Naive thymus-derived CD8-positive, alpha-beta T cell (primary cell): ENCODE results near the gene ZNF334. TPM values are rescaled to one million over a fixed set of nuclear protein-coding genes. Genes with fewer than 3 reads are reported as not detected.

Experiments
- ATAC-seq, 2 donors: fragments of 150-1000 bp; cut with Tn5 transposase in 1 of 2; sonication (Bioruptor Pico), chemical (Tn5 transposase) in 1 of 2; 1 replicate in 1 of 2; 2 replicates in 1 of 2; pipeline ENCODE4 v1.10.0; 2021; ENCODE audit warnings: mild to moderate bottlenecking in 2 of 2, moderate library complexity in 2 of 2
- POLR2A ChIA-PET: fragments of 350-600 bp; sonication (Branson Sonifier 250); formaldehyde crosslinking; loops from one replicate; lab custom pipeline; 2021; ENCODE audit warnings: antibody characterized with exemption; lab: Charles Lee
- DNase-seq, 10 donors: peaks; one replicate each; pipeline versions ENCODE4 v3.0.0 to v3.0.0-alpha.2; 2020 to 2022
- H3K27ac Mint-ChIP-seq, 10 donors: one replicate each; pipeline ENCODE4 v1.8.0; 2020 to 2022; ENCODE audit warnings: mild to moderate bottlenecking in 10 of 10, mixed read lengths in 10 of 10, moderate library complexity in 4 of 10, inconsistent platforms in 1 of 10
- H3K27me3 Mint-ChIP-seq, 5 donors: one replicate each; pipeline ENCODE4 v1.8.0; 2021 to 2022; ENCODE audit warnings: mixed read lengths in 5 of 5
- H3K36me3 Mint-ChIP-seq, 3 donors: one replicate each; pipeline ENCODE4 v1.8.0; 2020 to 2022; ENCODE audit warnings: mixed read lengths in 3 of 3, mild to moderate bottlenecking in 2 of 3, inconsistent platforms in 1 of 3
- H3K4me1 Mint-ChIP-seq, 4 donors: one replicate each; pipeline ENCODE4 v1.8.0; 2021 to 2022; ENCODE audit warnings: mixed read lengths in 4 of 4
- H3K4me3 Mint-ChIP-seq, 10 donors: one replicate each; pipeline ENCODE4 v1.8.0; 2020 to 2022; ENCODE audit warnings: mild to moderate bottlenecking in 10 of 10, mixed read lengths in 10 of 10, moderate library complexity in 6 of 10, inconsistent platforms in 1 of 10
- H3K9me3 Mint-ChIP-seq, 9 donors: one replicate each; pipeline ENCODE4 v1.8.0; 2020 to 2022; ENCODE audit warnings: mixed read lengths in 9 of 9, mild to moderate bottlenecking in 3 of 9, inconsistent platforms in 1 of 9, moderate library complexity in 1 of 9
- polyA plus RNA-seq, 3 donors: library from polyadenylated mRNA; unstranded; fragments of 300-500 nt; fragmentation: Illumina TruSeq; gene quantifications; one replicate each; pipeline ENCODE4 v1.2.3, GENCODE V29; 2021
- total RNA-seq, 8 experiments: library from RNA in 2 of 8; stranded (reverse) in 2 of 8; gene quantifications; one replicate each; pipeline ENCODE4 v1.2.3 and lab custom pipeline; 2021 to 2026

Gene ZNF334
- total and polyA plus RNA-seq, 5 experiments from 2014 or later: 0.26 to 0.91 (median 0.81) TPM; not detected in 2

DNA sequence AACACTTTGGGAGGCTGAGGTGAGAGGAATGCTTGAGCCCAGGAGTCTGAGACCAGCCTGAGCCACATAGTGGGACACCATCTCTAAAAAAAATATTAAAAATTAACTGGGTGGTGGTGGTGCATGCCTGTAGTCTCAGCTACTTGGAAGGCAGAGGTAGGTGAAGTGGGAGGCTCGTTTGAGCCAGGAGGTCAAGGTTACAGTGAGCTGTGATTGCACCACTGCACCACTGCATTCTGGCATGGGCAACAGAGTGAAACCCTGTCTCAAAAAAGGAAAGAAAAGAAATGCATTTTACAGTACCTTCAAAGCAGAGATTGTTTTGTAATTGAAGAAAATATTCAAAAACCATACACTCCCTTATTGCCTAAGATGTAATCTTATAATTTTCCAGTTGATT lies 30.6 kb upstream of the ZNF334 start:
- Mint-ChIP-seq H3K36me3 (no peaks in the 10 kb centered on the region), H3K27ac (no peak overlapping the region), H3K4me3 (no peak overlapping the region), H3K4me1 (peaks cover 0 to 11% (median 2%) of the 10 kb centered on the region in 4 donors), H3K27me3 (peaks cover 4 to 19% (median 8%) of the 10 kb centered on the region in 5 donors), H3K9me3 (no peaks in the 10 kb centered on the region)
- POLR2A ChIA-PET: no interaction called here
- no peak for ATAC-seq
- no peak for DNase-seq

DNA sequence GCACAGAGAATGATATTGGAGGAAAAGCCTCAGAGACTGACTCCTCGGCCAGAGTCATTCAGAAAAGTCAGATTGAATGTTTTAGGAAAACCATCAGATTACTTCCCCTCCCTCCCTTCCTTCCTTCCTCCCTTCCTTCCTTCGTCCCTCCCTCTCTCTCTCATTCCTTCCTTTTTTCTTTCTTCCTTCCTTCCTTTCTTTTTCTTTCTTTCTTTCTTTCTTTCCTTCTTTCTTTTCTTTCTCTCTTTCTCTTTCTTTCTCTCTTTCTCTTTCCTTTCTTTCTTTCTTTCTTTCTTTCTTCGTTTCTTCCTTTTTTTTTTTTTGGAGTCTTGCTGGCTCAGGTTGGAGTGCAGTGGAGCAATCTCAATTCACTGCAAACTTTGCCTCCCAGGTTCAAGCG lies 29.7 kb upstream of the ZNF334 start:
- H3K27ac Mint-ChIP-seq: no peak overlapping the region
- no peaks in the 10 kb centered on the region for H3K36me3 Mint-ChIP-seq
- ATAC-seq (no peak), DNase-seq (no peak)
- POLR2A ChIA-PET: no interaction called here
- H3K9me3 Mint-ChIP-seq: no peaks in the 10 kb centered on the region
- H3K27me3 Mint-ChIP-seq: peaks cover 7 to 21% (median 9%) of the 10 kb centered on the region in 5 donors
- no peak overlapping the region for H3K4me3 Mint-ChIP-seq
- peaks cover 0 to 11% (median 2%) of the 10 kb centered on the region in 4 donors for H3K4me1 Mint-ChIP-seq

DNA sequence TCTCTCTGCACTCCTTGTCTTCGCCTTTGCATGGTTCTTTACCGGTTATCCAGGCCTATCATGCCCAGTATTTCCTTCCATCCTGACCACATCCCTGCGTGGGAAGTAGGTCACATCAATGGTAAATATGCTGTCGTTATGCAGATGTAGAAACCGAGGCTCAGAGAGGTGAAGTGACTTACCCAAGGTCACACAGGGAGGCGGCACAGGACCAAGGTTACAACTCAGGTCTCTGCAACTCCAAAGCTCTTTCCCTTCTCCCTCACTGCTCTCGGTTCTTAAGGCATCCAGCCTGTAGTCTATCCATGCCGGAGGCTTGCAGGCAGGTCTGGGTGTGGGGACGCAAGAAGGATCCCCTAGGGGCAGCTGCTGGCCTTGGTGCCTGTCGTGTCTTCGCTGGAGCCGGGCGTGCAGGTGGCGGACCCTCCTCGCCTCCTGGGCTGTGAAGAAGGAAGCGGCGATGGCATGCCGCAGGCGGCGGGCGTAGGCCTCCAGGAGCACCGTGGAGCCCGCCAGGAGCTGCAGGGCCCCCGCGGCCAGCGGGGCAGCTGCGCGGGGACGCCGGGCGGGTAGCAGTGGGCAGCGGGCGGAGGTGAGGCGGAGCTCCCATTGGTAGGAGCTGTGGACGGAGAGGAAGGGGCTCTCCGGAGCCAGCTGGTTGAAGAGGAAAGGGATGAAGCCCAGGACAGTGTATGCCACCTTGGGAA lies 28.0 kb upstream of the ZNF334 start:
- no peak overlapping the region for H3K4me3 Mint-ChIP-seq

DNA sequence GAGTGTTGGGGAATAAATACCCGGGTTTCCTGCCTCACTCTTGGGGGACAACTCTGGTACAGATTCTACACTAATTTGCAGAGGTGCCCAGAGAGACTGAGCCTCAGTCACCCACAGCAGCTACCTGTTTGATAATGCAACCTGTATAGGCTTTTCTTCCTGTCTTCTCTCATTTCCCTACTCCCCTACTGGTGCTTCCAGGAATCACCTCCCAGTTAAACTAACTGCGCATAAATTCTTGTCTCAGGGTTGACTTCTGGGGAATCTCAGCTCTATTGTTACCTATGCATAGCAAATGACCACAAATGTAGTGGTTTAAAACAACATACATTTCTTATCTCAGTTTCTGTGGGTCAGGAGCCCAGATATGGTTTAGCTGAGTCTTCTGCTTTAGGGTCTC lies 25.8 kb upstream of the ZNF334 start:
- no peak for ATAC-seq
- peaks cover 13 to 26% (median 16%) of the 10 kb centered on the region in 5 donors for H3K27me3 Mint-ChIP-seq
- no peaks in the 10 kb centered on the region for H3K36me3 Mint-ChIP-seq
- no peak overlapping the region for H3K27ac Mint-ChIP-seq
- no peaks in the 10 kb centered on the region for H3K9me3 Mint-ChIP-seq
- DNase-seq: no peak
- POLR2A ChIA-PET: no interaction called here
- no peaks in the 10 kb centered on the region for H3K4me1 Mint-ChIP-seq
- H3K4me3 Mint-ChIP-seq: no peak overlapping the region

More for the DNA sequence above, 28.0 kb upstream of the ZNF334 start:
- Mint-ChIP-seq H3K9me3 (no peaks in the 10 kb centered on the region), H3K27me3 (peaks cover 10 to 26% (median 12%) of the 10 kb centered on the region in 5 donors), H3K4me1 (peaks cover 0 to 11% (median 2%) of the 10 kb centered on the region in 4 donors), H3K27ac (peak overlapping the region in 1 of 10 donors; percentile 44), H3K36me3 (no peaks in the 10 kb centered on the region)
- POLR2A ChIA-PET: no interaction called here
- no peak for DNase-seq
- ATAC-seq: no peak

DNA sequence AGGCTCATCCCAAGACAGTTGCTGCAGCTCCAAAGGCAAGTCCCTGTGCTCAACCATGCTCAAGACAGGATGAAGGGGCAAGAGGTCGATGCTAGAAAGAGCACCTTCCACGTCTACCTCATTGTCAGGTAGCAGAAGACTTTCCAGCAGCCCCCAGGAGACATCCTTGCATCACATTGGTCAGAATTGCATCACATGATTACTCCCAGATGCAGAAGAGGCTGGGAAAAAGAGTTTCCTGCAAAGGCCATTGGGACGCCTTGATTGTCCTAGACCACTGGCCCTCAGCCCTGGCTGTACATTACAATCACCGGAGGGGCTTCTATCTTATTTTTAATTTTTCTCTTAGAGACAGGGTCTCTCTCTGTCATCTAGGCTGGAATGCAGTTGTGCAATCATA lies 17.3 kb upstream of the ZNF334 start:
- DNase-seq (no peak), ATAC-seq (no peak)
- no peaks in the 10 kb centered on the region for H3K4me1 Mint-ChIP-seq
- no peak overlapping the region for H3K27ac Mint-ChIP-seq
- H3K27me3 Mint-ChIP-seq: peaks cover 11 to 39% (median 19%) of the 10 kb centered on the region in 5 donors
- no peak overlapping the region for H3K4me3 Mint-ChIP-seq
- H3K9me3 Mint-ChIP-seq: no peaks in the 10 kb centered on the region
- no peaks in the 10 kb centered on the region for H3K36me3 Mint-ChIP-seq
- POLR2A ChIA-PET: no interaction called here

DNA sequence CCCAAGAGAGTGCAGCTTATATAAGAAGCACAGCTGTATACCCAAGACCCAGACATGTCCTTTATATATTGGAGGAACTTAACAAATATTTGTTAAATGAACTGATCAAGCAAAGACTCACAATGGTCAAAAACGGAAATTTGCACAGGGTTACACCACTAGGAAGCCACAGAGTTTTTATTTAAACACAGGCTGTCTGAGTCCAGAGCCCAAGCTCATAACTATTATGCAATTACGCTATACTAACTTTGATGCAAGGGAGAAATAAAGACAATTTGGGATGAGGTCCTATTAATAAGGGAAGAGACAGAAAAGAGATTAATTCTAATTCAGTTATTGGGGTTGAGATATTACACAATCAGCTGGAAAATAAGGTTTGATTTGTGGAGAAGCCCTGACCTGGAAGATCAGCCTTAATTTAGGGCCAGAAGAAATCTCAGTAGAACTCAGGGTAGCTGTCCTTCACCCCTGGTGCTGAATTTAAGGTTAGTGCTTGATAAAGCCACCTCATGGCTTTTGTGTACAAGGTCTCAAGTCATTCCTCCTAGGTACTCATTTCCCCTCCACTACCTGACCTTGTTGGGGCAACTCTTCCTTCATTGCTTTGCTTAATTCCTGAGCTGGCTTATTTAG lies 10.5 kb upstream of the ZNF334 start:
- no peak for ATAC-seq
- H3K36me3 Mint-ChIP-seq: no peaks in the 10 kb centered on the region

DNA sequence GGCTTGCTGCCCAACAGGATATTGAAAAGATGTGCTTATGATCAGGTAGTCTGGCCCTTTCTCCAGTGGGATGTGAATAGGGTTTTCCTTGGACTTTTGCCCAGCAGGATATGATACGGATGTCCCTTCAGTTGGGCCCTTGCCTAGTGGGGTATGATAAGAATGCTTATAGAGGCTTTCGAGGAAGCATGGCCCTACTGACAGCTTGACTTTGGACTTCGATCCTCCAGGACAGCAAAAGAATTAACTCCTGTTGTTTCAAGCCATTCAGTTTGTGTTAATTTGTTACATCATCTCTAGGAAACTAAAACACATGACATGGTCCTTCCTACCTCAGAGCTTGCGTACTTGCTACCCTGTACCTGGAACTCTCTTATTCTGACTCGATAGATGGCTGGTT lies 9.7 kb upstream of the ZNF334 start:
- H3K27me3 Mint-ChIP-seq: peaks cover 17 to 35% (median 23%) of the 10 kb centered on the region in 5 donors
- H3K9me3 Mint-ChIP-seq: peaks cover 0 to 5% (median 0%) of the 10 kb centered on the region in 9 donors
- POLR2A ChIA-PET: no interaction called here
- ATAC-seq (no peak), DNase-seq (no peak)
- H3K36me3 Mint-ChIP-seq: no peaks in the 10 kb centered on the region
- no peak overlapping the region for H3K27ac Mint-ChIP-seq
- H3K4me3 Mint-ChIP-seq: no peak overlapping the region
- no peaks in the 10 kb centered on the region for H3K4me1 Mint-ChIP-seq

More for the DNA sequence above, 10.5 kb upstream of the ZNF334 start:
- no peak overlapping the region for H3K4me3 Mint-ChIP-seq
- DNase-seq: no peak
- H3K4me1 Mint-ChIP-seq: no peaks in the 10 kb centered on the region
- peaks cover 17 to 40% (median 23%) of the 10 kb centered on the region in 5 donors for H3K27me3 Mint-ChIP-seq
- POLR2A ChIA-PET: no interaction called here
- H3K27ac Mint-ChIP-seq: no peak overlapping the region
- peaks cover 0 to 5% (median 0%) of the 10 kb centered on the region in 9 donors for H3K9me3 Mint-ChIP-seq

DNA sequence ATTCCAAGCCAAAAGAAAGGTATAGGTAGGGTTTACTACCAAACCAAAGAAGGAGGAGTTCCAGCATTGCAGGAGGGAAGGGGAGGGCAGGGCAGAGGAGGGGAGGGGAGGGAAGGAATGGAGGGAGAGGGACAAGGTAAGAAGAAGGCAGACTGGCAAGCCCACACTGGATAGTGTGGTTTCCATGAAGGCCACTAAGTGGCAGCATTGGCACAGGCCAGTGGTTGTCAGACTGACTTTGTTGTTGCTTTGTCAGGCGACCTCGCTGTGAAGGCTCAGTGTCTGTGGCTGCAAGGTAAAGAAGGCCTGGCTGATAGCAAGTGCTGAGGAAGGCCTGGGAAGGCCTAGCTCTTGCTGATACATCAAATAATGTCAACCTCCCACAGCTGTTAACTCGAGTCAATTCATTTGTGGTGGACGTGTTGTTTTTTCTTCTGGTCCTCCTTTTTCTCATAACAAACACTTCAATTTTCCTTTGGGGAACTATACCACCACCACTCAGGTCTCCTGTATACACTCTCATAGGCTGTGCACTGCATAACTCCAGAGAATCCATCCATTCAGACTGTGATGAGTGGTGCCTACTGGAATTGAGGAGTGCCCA lies 7.7 kb upstream of the ZNF334 start:
- peaks cover 0 to 5% (median 0%) of the 10 kb centered on the region in 9 donors for H3K9me3 Mint-ChIP-seq

DNA sequence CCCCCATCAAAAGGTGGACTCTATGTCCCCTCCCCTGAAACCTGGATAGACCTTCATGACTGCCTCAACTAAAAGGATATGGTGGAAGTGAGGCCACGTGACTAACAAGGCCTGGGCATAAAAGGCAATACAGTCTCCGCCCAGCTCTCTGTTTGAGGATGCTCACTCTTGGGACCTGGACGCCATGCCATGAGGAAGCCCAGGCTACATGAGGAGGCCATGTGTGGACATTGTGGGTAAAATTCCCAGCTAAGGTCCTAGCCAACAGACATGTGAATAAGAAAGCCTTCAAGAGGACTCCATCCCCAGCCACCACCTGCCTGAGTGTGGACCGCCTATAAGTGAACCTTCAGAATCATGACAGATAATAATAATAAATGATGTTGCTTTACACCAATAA lies 7.2 kb upstream of the ZNF334 start:
- peaks cover 0 to 5% (median 0%) of the 10 kb centered on the region in 9 donors for H3K9me3 Mint-ChIP-seq
- no peak for DNase-seq
- peaks cover 15 to 24% (median 17%) of the 10 kb centered on the region in 5 donors for H3K27me3 Mint-ChIP-seq
- H3K4me1 Mint-ChIP-seq: no peaks in the 10 kb centered on the region
- H3K4me3 Mint-ChIP-seq: no peak overlapping the region
- H3K27ac Mint-ChIP-seq: no peak overlapping the region
- no peak for ATAC-seq
- no peaks in the 10 kb centered on the region for H3K36me3 Mint-ChIP-seq
- POLR2A ChIA-PET: no interaction called here

More for the DNA sequence above, 7.7 kb upstream of the ZNF334 start:
- ATAC-seq: peak; percentile 67 to 72
- H3K4me1 Mint-ChIP-seq: no peaks in the 10 kb centered on the region
- no peak overlapping the region for H3K4me3 Mint-ChIP-seq
- peak in 9 of 10 donors; percentile 4 to 66 (median 24) for DNase-seq
- POLR2A ChIA-PET: no interaction called here
- no peaks in the 10 kb centered on the region for H3K36me3 Mint-ChIP-seq
- peaks cover 13 to 26% (median 17%) of the 10 kb centered on the region in 5 donors for H3K27me3 Mint-ChIP-seq
- H3K27ac Mint-ChIP-seq: no peak overlapping the region

DNA sequence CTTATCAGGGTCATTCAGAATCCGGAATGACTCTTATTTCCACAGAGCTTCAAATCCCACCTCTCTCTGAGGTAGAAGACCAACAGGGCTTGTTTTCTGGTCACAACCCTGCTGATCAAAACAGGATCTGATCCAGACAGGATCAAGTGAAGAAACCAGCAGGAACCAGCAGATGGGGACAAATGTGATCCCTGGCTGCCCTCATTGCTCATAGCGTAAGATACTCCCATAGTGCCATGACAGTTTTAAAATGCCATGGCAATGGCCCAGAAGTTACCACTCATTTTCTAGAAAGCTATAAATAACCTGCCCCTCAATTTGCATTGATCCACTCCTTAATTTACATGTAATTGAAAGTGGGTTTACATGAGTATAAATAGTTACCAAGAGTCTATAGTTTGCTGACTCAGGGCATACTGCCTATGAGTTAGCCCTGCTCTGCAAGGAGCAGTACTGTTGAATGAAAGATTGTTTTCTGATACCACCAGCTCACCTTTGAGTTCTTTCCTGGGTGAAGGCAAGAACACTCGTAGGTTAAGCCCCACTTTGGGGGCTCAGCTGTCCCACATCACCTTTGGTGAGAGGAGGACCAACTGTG lies 6.2 kb upstream of the ZNF334 start:
- H3K36me3 Mint-ChIP-seq: no peaks in the 10 kb centered on the region
- ATAC-seq: no peak
- peaks cover 13 to 29% (median 20%) of the 10 kb centered on the region in 5 donors for H3K27me3 Mint-ChIP-seq
- POLR2A ChIA-PET: no interaction called here
- no peak for DNase-seq
- H3K9me3 Mint-ChIP-seq: peaks cover 0 to 5% (median 0%) of the 10 kb centered on the region in 9 donors
- H3K4me1 Mint-ChIP-seq: no peaks in the 10 kb centered on the region
- no peak overlapping the region for H3K27ac Mint-ChIP-seq
- H3K4me3 Mint-ChIP-seq: no peak overlapping the region

DNA sequence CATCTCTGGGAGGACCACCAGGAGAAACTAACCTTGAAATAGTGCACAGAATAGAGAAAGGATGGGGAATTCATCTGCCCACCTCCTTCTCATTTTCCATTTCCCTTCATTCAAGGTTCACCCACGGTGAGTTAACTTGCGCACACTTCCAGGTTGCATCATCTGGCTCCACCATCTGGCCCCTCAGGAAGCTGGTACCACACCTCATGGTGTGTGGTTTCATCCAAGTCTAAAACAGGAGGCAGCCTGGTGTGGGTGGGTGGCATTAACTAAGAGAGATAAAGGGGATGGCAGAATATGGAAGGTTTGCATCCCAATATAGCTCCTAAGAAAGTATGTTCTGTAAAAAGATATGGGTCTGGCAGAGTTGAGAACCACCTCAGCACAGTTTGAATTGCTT lies 3.8 kb downstream of the ZNF334 start:
- H3K27me3 Mint-ChIP-seq: peaks cover 19 to 68% (median 34%) of the 10 kb centered on the region in 5 donors

DNA sequence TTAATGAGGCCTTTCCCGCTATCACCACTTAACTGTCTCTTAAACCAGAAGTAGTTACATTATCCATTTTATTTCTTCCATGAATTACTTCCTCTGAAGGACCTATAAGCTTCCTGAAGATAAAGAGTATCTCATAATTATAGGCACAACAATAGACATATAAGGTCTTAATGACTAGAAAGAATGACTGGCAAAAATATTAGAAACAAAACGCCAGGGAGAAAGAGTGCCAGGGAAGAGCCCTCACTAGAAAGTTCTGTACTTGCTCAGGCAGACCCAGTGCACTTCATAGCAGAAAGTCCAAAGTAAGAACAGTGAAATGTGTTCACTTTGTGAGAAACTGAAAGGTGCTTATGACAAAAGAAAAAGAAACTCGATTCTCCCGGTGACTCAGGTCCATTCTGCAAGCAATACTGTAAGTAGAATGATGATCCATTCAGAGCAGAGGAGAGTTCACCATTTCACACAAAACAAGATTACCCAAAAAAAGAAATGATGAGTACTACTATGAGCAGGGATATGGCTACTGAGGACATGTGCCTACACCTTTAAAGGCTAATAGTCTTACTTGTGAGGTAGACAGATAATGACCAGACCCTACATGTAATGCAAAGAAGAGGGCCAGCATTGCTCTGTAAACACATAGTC lies 5.5 kb downstream of the ZNF334 start:
- peaks cover 0 to 18% (median 3%) of the 10 kb centered on the region in 3 donors for H3K36me3 Mint-ChIP-seq
- no peak overlapping the region for H3K27ac Mint-ChIP-seq
- ATAC-seq (no peak), DNase-seq (no peak)
- no peak overlapping the region for H3K4me3 Mint-ChIP-seq
- POLR2A ChIA-PET: no interaction called here
- peaks cover 25 to 73% (median 38%) of the 10 kb centered on the region in 5 donors for H3K27me3 Mint-ChIP-seq
- peaks cover 9 to 19% (median 13%) of the 10 kb centered on the region in 9 donors for H3K9me3 Mint-ChIP-seq
- H3K4me1 Mint-ChIP-seq: peaks cover 0 to 4% (median 1%) of the 10 kb centered on the region in 4 donors

More for the DNA sequence above, 3.8 kb downstream of the ZNF334 start:
- POLR2A ChIA-PET: no interaction called here
- H3K4me3 Mint-ChIP-seq: no peak overlapping the region
- H3K36me3 Mint-ChIP-seq: peaks cover 0 to 4% (median 0%) of the 10 kb centered on the region in 3 donors
- no peak for ATAC-seq
- DNase-seq: no peak
- peaks cover 0 to 3% (median 0%) of the 10 kb centered on the region in 9 donors for H3K9me3 Mint-ChIP-seq
- peaks cover 4 to 10% (median 7%) of the 10 kb centered on the region in 4 donors for H3K4me1 Mint-ChIP-seq
- H3K27ac Mint-ChIP-seq: no peak overlapping the region
